Activated CD8-positive, alpha-beta T cell treated with anti-CD3 and anti-CD28 coated beads for 36 hours (primary cell): ENCODE results near the gene TSC22D1. TPM values are rescaled to one million over a fixed set of nuclear protein-coding genes. Genes with fewer than 3 reads are reported as not detected.
A peak's percentile ranks its signal among the peaks of the same experiment; 100 is the strongest.
"Not testable (repeated sequence)": the region's sequence is repeated elsewhere in the genome, so short reads cannot be mapped to it uniquely, and the experiment has no call there.

ENCODE experiments used
- ATAC-seq: fragments of 200-7000 bp; cut with Tn5 transposase; one replicate; pipeline ENCODE4 v1.10.0; 2021; ENCODE audit warnings: mild to moderate bottlenecking, moderate library complexity
- CTCF ChIA-PET: fragments of 350-600 bp; sonication (Branson Sonifier 250); formaldehyde crosslinking; loops from one replicate; lab custom pipeline; 2021; ENCODE audit warnings: antibody characterized with exemption; lab: Charles Lee
- POLR2A ChIA-PET: fragments of 350-600 bp; sonication (Branson Sonifier 250); formaldehyde crosslinking; loops from one replicate; lab custom pipeline; 2021; ENCODE audit warnings: antibody characterized with exemption; lab: Charles Lee
- DNase-seq: peaks from one replicate; pipeline ENCODE4 v3.0.0-alpha.2; 2020
- H3K27ac Mint-ChIP-seq: one replicate; pipeline ENCODE4 v1.8.0; 2021; ENCODE audit warnings: mild to moderate bottlenecking, mixed read lengths
- H3K27me3 Mint-ChIP-seq: one replicate; pipeline ENCODE4 v1.8.0; 2021; ENCODE audit warnings: mixed read lengths
- H3K36me3 Mint-ChIP-seq: one replicate; pipeline ENCODE4 v1.8.0; 2021; ENCODE audit warnings: low read depth, mixed read lengths
- H3K4me1 Mint-ChIP-seq: one replicate; pipeline ENCODE4 v1.8.0; 2021; ENCODE audit warnings: low read depth, mixed read lengths
- H3K4me3 Mint-ChIP-seq: one replicate; pipeline ENCODE4 v1.8.0; 2021; ENCODE audit warnings: mild to moderate bottlenecking, moderate library complexity, mixed read lengths
- H3K9me3 Mint-ChIP-seq: one replicate; pipeline ENCODE4 v1.8.0; 2021; ENCODE audit warnings: mixed read lengths
- CTCF ChIP-seq: fragments of 200-600 bp; IDR thresholded peaks from one replicate; pipeline ENCODE4 v1.8.0; 2022; ENCODE audit warnings: antibody characterized with exemption, mild to moderate bottlenecking
- intact Hi-C: fragments of 100-400 bp; cut with micrococcal nuclease; formaldehyde crosslinking; loops from one replicate; pipeline ENCODE4 v1.10.0; 2022
- total RNA-seq, 2 experiments: library from RNA; stranded (reverse); gene quantifications; one replicate each; pipeline ENCODE4 v1.2.3, GENCODE V29; 2021

TSC22D1 gene
- total RNA-seq, 2 experiments from 2014 or later: 7.6 to 9.6 TPM

- intact Hi-C loops: no loop called here
Observed at GRCh38 chr13:44516771-44517170, 59.4 kb downstream of the TSC22D1 start.

GRCh38 chr13:44514278-44514677, 61.9 kb downstream of the TSC22D1 start:
- peaks cover 5% of the 10 kb centered on the region for H3K36me3 Mint-ChIP-seq
- no peaks in the 10 kb centered on the region for H3K9me3 Mint-ChIP-seq
- H3K4me1 Mint-ChIP-seq: peaks cover 17% of the 10 kb centered on the region
- no peak for DNase-seq
- intact Hi-C loops: no loop called here
- ATAC-seq: no peak
- POLR2A ChIA-PET: no interaction called here
- no peak overlapping the region for H3K4me3 Mint-ChIP-seq
- CTCF ChIA-PET: no interaction called here
- no peak for TF ChIP-seq CTCF
- H3K27ac Mint-ChIP-seq: peak overlapping the region; percentile 37
- H3K27me3 Mint-ChIP-seq: no peaks in the 10 kb centered on the region

More at GRCh38 chr13:44516771-44517170, 59.4 kb downstream of the TSC22D1 start:
- Mint-ChIP-seq H3K27ac (no peak overlapping the region), H3K27me3 (no peaks in the 10 kb centered on the region), H3K9me3 (no peaks in the 10 kb centered on the region), H3K4me3 (no peak overlapping the region), H3K4me1 (peaks cover 17% of the 10 kb centered on the region), H3K36me3 (peaks cover 3% of the 10 kb centered on the region)
- CTCF ChIA-PET: no interaction called here
- no peak for TF ChIP-seq CTCF
- ATAC-seq (no peak), DNase-seq (no peak)
- POLR2A ChIA-PET: no interaction called here

GRCh38 chr13:44509853-44510252, 66.3 kb downstream of the TSC22D1 start:
- H3K36me3 Mint-ChIP-seq, POLR2A ChIA-PET, H3K27ac Mint-ChIP-seq, H3K27me3 Mint-ChIP-seq, ATAC-seq, intact Hi-C loops, H3K4me3 Mint-ChIP-seq, H3K9me3 Mint-ChIP-seq, DNase-seq: not testable (repeated sequence)
- H3K4me1 Mint-ChIP-seq: peaks cover 13% of the 10 kb centered on the region
- CTCF ChIA-PET: interaction anchor here (1.3 kb wide), 1 partner anchor 27 kb away, joined by 4 read pairs; no protein-coding TSS in a partner anchor

DNA sequence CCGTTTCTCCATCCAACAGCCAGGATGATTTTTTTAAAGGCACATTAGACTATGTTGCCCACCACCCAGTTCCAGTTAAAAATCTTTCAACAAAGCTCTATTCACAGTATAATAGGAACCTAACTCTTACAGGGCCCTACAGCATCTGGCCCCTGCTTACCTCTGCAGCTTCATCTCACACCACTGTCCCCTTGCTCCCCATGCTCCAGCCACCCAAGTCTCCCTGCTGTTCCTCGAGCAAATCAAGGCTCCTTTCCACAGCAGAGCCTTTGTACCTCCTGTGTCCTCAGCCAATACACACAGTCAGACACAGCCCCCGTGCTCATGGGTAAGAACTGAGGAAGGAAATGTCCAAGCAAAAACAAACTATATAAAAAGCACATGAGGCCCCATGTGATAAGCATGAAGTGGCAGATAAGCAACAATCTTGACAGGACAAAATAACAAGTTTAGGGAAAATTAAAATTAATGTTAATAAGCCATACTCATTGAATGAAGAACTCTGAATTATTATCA, 67.5 kb downstream of the TSC22D1 start:
- no peak overlapping the region for H3K27ac Mint-ChIP-seq
- DNase-seq (no peak), ATAC-seq (no peak)
- H3K4me3 Mint-ChIP-seq: no peak overlapping the region
- intact Hi-C loops: no loop called here
- TF ChIP-seq CTCF: no peak
- no peaks in the 10 kb centered on the region for H3K27me3 Mint-ChIP-seq
- ChIA-PET CTCF (interaction anchor here (1.0 kb wide), 1 partner anchor 25 kb away, joined by 6 read pairs; no protein-coding TSS in a partner anchor), POLR2A (interaction anchor here (0.6 kb wide), 1 partner anchor 727 kb away, joined by 3 read pairs; no protein-coding TSS in a partner anchor)
- no peaks in the 10 kb centered on the region for H3K9me3 Mint-ChIP-seq
- peaks cover 5% of the 10 kb centered on the region for H3K36me3 Mint-ChIP-seq
- peaks cover 4% of the 10 kb centered on the region for H3K4me1 Mint-ChIP-seq

DNA sequence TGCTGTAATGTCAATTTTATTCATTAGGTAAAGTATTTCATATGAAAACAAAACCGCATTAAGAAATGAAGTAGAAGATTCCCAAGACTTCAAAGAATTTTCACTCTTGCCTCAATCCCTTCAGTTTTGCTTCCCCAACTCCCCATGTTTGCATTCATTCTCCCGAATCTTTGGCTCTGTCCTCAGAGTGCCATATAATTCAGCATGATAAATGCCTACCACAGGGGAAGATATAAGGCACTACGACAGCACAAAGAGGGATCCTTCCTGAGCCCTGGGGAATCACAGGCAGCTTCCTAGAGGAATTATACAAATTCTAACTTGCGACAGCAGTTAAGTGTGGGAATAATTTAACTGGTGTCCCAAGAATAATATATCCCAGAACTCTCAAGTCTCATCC, 68.5 kb downstream of the TSC22D1 start:
- POLR2A ChIA-PET: no interaction called here
- no peaks in the 10 kb centered on the region for H3K27me3 Mint-ChIP-seq
- no peak for TF ChIP-seq CTCF
- no peaks in the 10 kb centered on the region for H3K9me3 Mint-ChIP-seq
- no peaks in the 10 kb centered on the region for H3K4me1 Mint-ChIP-seq
- CTCF ChIA-PET: interaction anchor here (1.0 kb wide), 1 partner anchor 24 kb away, joined by 6 read pairs; no protein-coding TSS in a partner anchor
- no peak overlapping the region for H3K4me3 Mint-ChIP-seq
- intact Hi-C loops: no loop called here
- DNase-seq (no peak), ATAC-seq (no peak)
- no peak overlapping the region for H3K27ac Mint-ChIP-seq
- peaks cover 3% of the 10 kb centered on the region for H3K36me3 Mint-ChIP-seq
